ENCODE results near the gene ZFP1.

ZFP1 gene

DNA sequence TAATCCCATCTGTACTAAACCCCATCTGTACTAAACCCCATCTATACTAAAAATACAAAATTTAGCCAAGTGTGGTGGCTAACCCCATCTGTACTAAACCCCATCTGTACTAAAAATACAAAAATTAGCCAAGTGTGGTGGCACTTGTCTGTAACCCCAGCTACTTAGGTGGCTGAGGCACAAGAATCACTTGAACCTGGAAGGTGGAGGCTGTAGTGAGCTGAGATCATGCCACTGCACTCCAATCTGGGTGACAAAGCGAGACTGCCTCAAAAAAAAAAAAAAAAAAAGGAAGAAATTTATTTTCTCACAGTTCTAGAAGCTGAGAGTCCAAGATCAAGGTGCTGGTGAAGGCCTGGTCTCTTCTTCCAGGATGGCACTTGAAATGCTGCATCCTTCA lies 12.1 kb downstream of the ZFP1 start:
- DNase-seq (ENCODE audit: low read depth): no peak

DNA sequence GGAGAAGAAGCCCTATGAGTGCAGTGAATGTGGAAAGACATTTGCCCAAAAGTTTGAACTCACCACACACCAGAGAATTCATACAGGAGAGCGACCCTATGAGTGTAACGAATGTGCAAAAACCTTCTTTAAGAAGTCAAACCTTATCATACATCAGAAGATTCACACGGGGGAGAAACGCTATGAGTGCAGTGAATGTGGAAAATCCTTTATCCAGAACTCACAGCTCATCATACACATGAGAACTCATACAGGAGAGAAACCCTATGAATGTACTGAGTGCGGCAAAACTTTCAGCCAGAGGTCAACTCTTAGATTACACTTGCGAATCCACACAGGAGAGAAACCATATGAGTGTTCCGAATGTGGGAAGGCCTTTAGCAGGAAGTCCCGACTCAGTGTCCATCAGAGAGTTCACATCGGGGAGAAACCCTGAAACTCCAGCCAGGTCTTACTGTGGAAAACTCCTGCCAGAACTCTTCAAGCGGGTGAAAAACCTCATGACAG lies 21.6 kb downstream of the ZFP1 start:
- DNase-seq (ENCODE audit: low read depth): no peak

DNA sequence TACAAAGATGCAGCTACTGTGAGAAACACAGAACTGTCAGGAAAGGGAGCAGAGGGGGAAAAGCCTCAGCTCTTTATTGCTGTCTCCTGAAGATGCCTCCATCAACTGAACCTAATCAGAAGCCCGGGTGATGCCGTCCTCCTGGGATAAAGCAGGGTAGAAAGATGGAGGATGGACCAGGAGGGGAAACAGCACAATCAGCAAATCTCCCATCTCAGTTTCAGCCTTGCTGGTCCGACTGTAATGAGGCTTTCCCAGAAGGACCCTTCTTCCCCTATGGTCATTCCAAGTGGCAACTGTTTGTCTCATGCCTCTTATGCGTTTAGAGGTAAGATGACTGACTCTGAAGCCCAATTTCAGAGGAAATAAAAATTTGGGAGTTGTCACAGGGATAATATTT lies 24.3 kb downstream of the ZFP1 start:
- no peak for DNase-seq (ENCODE audit: low read depth)

DNA sequence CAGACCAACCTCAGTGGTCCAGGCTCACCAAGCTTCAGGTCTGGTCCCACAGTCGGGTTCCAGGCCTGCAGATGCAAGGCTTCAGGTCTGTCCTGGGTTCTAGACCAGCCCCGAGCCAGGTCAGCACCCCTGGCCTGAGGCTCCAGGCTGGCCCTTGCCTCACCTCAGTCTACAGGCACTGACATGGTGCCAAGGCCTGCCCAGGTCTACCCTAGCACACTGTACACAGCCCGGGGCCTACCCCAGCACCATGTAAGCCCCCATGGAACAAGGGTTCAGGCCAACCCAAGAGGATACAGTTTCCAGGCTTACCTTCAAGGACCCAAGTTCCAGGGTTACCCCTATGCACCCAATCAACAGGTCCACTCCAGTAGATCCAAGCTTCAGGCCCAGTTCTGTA lies 26.8 kb downstream of the ZFP1 start:
- no peak for DNase-seq (ENCODE audit: low read depth)

DNA sequence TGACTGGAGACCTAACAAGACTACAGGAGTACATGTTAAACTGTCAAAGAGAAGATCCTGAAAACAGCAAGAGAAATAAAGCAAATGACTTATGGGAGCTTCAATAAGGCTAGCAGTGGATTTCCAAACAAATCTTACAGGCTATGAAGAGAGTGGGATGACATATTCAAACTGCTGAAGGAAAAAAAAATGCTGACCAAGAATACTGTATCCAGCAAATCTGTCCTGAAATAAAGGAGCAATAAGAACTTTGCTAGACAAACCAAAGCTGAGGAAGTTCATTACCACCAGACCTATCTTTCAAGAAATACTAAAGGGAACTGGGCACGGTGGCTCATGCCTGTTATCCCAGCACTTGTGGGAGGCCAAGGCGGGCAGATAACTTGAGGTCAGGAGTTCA lies 28.6 kb downstream of the ZFP1 start:
- DNase-seq (ENCODE audit: low read depth): no peak

DNA sequence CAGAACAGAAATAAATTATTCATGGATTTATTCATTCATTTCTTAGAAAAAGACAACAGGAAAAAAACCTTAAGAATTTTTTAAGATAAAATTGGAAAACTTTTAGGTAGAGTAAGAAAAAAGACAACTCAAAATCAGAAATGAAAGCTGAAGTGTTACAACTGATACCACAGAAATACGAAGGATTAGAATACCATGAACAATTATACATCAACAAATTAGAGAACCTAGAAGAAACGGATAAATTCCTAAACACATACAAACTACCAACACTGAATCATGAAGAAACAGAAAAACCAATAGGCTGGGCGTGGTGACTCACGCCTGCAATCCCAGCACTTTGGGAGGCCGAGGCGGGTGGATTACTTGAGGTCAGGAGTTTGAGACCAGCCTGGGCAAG lies 30.9 kb downstream of the ZFP1 start:
- no peak for DNase-seq (ENCODE audit: low read depth)

DNA sequence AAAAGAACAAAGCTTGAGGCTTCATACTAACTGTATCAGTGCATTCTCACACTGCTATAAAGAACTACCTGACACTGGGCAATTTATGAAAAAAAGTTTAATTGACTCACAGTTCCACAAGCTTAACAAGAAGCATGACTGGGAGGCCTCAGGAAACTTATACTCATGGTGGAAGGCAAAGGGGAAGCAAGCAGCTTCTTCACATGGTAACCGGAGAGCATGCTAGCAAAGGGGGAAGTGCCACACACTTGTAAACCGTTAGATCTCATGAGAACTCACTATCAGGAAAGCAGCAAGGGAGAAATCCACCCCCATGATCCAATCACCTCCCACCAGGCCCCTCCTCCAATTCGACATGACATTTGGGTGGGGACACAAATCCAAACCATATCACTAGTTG lies 33.3 kb downstream of the ZFP1 start:
- no peak for DNase-seq (ENCODE audit: low read depth)

DNA sequence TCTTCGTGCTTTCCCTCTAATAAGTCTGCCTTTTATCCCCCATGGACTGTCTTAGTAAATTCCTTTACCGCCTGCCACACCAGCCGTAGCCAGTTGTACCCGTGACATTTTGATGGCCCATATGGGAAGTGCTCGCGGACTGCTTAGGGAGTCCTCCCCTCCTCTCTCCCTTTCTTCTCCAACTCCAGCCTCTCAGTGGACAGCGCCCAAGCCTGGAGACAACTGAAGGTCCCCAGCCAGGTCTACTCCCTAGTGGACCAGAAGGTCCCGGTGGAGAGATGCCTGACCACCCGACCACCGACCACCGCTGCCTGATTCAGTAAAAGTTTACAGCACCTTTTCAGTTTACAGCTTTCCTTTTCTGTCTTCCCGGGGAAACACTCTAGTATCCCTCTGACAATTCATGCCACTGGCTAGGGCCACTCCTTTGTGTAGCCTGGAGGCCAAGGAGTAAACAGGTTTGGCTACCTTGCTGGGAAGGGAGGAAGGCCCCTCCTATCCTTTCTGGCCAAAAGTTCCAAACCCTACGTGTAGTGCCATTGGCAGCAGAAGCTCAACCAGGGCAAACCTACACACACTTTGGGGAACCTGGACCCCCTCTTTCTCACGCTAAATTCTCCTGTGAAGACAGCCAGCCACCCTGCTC lies 40.6 kb downstream of the ZFP1 start:
- DNase-seq (ENCODE audit: low read depth): no peak

DNA sequence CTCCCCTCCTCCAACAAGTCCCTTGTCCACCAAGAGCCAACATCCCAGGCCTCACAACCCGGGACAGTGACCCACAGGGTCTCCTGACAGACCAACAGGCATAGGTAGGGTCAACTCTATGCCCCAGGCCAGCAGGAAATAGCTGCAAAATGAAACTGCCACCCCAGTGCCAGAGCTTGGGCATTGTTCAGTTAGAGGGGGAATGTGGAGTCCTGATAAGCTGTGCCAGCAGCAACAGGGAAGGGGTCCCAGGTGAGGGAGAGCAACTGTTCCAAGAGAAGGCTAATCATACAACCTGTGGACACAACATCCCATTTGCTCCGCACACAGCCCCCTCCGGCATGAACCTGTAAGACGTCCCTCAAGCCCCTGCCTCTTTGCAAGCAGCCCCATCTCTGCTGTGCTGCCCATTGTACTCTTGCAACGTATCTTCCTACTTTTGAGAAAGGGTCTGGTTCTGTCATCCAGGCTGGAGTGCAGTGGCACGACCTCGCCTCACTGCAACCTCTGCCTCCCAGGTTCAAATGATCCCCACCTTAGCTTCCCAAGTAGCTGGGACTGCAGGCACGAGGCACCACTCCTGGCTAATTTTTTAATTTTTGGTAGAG lies 41.4 kb downstream of the ZFP1 start:
- DNase-seq (ENCODE audit: low read depth): no peak

DNA sequence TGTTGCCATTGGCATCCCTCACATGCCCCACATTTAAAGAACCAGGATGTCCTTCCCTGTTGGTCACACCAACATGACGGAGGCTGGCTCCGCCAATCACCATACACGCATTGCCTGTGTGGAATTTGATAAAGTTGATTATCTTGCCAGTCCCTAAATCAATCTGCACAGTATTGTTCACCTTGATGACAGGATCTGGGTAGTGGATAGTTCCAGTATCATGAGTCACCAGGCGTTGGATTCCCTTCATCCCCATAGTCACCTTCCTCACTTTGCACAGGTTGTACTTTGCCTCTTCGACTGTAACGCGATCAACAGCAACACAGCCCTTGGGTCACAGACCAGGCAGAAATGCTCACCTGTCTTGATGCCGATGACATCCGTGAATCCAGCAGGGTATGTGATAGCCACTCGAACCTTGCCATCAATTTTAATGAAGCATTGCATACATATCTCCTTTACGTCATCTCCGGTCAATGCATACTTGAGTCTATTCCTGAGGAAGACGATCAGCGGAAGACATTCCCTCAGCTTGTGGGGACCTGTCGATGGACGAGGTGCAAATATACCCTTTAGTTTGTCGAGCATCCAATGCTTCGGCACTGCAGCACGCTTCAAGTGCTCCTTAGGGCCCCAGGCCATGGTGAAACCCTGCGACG lies 44.4 kb downstream of the ZFP1 start:
- DNase-seq (ENCODE audit: low read depth): no peak

DNA sequence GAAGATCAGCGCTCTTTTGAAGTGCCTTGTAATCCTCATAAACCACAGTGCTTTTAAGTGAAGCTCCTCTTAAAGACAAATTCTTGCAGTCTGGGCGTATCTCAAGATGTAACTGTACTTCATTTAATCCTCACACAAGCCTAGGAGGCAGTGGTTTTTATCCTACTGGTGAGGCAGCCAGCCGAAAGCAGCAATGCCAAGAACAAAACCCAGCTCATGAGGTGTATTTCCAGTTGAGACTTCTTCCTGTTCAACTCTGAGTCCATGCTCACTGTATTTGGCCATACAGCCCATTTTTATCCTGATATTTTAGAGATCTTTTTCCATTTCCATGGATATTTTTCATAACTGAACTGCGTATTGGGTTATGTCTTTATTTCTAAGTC lies 44.9 kb downstream of the ZFP1 start:
- DNase-seq (ENCODE audit: low read depth): no peak

DNA sequence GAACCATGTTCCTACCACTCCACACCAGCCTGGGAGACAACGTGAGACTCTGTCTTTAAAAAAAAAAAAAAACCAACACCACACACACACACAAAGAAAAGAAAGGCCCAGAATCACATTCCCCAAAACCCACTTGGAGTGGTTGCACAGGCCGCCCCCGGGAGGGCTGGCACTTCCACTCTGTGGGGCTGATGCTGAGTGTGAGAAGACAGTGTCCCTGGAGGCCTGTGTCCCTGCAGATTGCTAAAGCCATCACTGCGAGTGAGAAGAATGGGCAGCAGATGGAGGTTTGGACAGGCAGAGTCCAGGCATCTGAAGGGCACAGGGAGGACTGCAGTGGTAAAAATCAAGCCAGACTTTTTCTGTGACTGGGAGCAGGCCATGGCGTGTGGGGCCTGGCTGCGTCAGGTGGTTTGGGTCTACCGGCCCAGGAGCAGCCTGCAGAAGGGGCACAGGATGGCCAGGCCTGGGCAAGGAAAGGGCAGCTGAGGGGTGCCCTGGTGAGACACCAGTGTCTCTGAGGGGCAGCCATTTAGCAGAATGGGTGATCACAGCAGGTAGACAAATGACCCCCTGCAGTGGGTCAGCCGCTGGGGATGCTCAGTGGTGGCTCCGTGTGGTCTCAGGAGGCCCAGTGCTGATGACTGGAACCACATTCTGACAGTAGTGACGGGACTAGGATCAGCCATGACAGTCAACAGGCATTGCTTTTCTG lies 45.6 kb downstream of the ZFP1 start:
- no peak for DNase-seq (ENCODE audit: low read depth)

DNA sequence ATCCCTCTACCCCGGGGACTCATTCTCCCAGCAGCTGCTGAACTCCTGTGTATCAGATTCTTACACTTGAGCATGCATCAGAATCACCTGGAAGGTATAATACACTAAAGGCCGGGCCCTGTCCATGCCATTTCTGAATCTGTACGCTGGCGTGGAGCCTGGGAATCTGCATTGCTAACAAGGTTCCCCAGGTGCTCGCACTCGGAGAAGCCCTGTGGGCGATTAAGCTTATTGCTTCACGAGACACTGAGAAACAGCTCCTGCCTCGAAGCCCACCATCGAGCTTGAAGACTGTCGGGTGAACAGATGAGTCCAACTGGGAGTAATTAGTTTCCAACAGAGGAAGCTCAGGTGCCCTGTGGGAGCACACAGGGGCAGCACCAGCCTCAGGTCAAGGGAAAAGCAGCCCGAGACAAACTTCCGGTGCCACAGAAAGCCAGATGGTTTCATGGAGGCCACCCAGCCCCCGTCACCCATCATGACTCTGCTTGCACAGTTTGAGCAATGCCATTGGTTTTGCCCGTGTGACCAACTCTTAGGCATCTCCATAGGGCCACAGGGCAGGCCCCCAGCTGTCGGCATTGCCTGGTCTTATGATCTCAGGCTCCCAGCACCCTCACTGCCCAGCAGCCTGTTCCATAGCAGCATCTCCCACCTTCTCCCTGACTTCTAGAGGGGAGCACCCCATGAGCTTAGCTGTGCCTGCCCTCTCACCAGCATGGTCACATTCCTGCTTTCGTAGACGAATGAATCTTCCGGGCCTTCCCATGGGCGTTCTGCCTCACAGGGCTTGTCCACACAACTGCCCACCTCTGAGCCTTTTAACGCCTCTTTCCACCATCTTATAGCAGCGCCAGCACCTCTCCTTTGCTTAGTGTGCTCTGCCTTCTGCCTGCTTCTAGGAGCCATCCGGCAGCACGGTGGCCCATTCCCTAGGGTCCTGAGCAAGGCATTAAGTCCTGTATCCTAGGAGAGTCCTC lies 47.8 kb downstream of the ZFP1 start:
- DNase-seq (ENCODE audit: low read depth): no peak

DNA sequence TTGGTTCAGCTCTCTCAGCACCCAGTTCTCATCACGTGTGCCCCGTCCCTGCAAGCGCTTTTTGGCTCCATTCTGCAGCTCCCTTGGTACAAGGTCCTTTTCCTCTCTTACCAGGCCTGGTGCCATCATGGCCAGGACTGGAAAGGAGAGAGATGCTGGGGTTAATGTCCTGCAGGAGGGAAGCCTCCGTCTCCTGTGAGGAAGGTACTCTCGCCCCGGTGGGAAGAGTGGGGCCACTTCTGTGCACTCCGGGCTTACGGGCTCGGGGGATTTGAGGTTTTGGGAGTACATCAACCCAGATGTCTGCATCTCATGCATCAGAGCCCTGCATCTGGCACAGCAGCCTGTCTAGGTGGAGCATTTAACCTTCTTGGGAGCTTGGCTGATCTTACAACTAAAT lies 48.5 kb downstream of the ZFP1 start:
- no peak for DNase-seq (ENCODE audit: low read depth)

DNA sequence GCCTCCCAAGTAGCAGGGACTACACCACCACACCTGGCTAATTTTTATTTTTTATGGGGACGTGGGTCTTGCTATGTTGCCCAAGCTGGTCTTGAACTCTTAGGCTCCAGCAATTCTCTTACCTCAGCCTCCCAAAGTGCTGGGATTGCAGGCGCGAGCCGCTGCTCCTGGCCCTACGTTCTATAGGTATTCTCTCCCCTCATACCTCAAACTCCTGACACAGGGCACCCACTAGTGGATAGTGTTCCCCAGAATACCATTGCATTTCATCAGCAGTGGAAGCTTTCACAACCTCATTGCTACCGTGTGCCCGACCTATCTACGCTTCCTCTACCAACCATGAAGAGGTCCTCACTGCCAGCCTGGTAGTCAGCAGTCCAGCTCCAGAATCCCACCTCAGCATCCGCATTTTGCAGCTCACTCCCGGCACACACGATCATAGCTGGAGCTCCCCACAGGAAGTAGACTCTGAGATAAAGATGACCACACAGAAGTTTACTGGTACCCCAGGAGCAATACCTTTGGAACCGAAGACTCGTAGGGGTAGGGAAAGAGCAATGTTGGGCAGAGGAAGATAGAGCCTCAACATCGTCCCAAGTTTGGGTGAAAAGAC lies 49.3 kb downstream of the ZFP1 start:
- DNase-seq (ENCODE audit: low read depth): no peak

DNA sequence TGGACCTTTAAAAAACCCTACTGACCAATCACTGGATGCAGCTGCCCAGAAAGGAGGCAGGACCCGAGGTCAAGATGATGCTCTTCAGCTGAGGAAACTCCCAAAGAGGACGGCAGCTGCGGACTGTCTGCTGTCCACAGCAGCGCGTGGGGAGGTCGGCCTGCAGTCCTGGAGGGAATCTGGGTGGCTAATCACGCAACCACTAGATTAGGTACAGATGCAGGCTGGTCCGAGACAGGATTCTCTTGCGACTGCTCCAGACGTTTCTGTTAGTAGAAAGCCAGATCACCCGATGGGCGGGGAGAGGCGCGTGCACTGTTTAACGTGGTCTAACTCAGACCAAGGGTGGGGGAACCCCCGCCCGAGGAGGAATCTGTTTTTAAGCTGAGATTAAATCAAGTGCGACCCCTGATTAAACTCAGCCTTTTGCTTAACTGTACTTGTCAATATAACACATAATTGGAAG lies 49.8 kb downstream of the ZFP1 start:
- no peak for DNase-seq (ENCODE audit: low read depth)

DNA sequence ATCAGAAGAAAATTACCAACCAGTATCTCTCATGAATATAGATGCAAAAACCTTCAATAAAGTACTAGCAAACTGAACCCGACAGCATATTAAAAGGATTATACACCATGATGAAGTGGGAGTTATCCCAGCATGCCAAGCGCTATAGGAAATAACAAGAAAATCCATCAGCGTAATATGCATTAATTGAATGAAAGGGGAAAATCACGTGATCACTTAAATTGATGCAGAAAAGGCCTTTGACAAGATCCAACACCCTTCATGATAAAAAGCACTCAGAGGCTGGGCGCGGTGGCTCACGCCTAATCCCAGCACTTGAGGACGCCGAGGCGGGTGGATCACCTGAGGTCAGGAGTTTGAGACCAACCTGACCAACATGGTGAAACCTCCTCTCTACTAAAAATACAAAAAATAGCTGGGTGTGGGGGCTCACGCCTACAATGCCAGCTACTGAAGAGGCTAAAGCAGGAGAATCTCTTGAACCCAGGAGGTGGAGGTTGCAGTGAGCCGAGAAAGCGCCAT lies 53.8 kb downstream of the ZFP1 start:
- no peak for DNase-seq (ENCODE audit: low read depth)

DNA sequence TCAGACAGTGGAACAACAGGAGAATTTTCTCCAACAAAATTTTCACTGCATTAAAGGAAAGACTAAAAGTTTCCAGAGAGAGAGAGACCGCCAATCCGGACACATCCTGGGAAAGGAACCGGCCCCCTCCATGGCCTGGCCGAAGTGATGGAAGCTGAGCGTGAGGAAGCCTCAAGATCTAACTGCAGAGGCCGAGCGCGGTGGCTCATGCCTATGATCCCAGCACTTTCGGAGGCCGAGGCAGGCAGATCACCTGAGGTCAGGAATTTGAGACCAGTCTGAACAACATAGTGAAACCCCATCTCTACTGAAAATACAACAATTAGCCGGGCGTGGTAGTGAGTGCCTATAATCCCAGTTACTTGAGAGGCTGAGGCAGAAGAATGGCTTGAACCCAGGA lies 54.8 kb downstream of the ZFP1 start:
- DNase-seq (ENCODE audit: low read depth): no peak

DNA sequence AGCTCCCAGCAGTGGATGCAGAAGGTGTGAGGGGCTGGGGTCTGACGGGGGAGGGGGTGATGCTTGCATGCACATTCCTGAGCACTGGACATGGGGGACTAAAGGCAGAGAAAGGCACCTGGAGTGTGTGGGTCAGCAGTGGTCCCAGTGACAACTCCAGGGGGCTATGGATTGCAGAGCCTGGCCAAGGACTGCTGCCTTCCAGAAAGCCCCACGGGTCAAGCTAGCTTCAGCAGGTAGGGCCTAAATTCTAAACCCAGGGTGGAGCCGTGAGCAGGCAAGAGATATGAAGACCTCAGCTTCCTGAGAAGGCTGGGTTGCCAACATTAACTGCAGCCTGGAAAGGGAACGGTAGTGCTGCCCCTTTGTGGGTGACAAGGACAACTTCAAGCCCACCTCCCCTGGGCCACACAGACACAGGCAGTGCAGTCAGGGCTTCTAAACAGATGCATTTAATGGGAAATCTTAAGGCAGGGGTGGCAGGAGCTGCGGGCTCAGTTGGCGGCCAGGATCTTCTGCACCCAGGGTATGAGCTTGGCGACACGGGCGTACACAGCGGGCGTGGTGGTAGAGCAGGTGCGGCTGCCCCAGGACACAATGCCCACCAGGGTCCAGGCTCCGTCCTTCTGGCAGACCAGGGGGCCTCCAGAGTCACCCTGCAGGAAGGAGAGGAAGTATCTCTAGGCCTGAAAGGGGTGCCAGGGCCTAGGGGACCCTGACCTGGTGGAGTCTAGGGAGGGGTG lies 55.5 kb downstream of the ZFP1 start:
- no peak for DNase-seq (ENCODE audit: low read depth)

DNA sequence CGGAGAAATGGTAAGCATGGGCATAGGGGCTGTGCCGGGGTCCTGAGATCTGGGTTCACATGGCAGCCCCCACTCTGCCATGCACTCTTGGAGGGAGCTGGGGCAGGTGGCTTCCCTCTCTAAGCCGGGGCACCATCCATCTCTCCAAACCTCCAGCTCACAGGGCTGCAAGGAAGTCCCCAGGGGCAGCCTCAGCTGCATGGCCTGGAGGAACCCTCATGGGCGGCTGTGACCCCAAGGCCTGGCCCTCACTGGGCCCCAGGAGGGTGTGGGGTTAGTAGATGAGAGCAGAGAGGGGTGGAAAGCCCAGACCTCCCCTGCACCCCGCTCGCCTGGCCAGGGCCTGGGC lies 56.1 kb downstream of the ZFP1 start:
- DNase-seq (ENCODE audit: low read depth): no peak
